G401 (cell line): ENCODE results near the gene PCDHB9. TPM values are rescaled to one million over a fixed set of nuclear protein-coding genes. Genes with fewer than 3 reads are reported as not detected.
"Not testable (repeated sequence)": the region's sequence is repeated elsewhere in the genome, so short reads cannot be mapped to it uniquely, and the experiment has no call there.

Experiments used
- DNase-seq: peaks from one replicate; pipeline ENCODE4 v3.0.0-alpha.2; 2015; ENCODE audit warnings: low spot score
- in situ Hi-C: cut with HindIII; loops from 2 replicates; pipeline ENCODE4 v1.10.0; 2016; ENCODE audit warnings: low sequenced_read_pairs, mixed read lengths
- total RNA-seq: library from RNA; depleted of rRNA; stranded (reverse); fragments of >200 nt; shearing (Covaris generic); gene quantifications from 2 replicates; pipeline ENCODE4 v1.2.3, GENCODE V29; 2014; rRNA removed

Gene PCDHB9
- total RNA-seq, 1 experiment from 2014 or later = 7.3 TPM

DNA sequence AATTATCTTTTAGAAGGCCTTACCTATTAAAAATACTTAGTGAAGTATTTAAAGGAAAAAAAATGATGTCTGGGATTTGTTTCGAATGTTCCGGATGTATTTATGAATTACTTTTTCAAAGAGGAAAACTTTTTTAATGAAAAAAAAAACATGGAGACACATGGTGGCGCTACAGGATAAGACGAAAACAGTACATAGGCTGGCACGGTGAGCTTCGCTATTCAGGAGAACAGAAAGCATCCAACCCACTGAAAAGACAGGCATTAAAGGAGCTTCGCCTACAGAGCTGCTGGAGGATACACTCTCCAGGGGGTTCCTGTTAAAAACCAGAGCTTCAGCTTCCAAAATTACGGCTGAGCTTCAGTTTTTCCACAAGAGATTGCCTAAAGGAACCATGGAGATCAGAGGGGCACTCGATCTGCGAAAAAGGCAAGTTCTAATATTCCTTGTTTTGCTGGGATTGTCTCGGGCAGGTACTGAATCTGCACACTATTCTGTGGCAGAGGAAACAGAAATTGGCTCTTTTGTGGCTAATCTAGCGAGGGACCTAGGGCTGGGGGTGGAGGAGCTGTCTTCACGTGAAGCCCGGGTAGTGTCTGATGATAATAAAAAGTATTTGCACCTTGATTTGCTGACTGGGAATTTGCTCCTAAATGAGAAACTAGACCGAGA is 36.3 kb downstream of the PCDHB9 start, which contains the start of gene PCDHB14:
PCDHB14 (plus strand) TSS at position 232 of the 672 bp plus-strand sequence; CDS start at position 395, 163 bp downstream.
- in situ Hi-C loops = no loop called here
- DNase-seq = peak; percentile 58

DNA sequence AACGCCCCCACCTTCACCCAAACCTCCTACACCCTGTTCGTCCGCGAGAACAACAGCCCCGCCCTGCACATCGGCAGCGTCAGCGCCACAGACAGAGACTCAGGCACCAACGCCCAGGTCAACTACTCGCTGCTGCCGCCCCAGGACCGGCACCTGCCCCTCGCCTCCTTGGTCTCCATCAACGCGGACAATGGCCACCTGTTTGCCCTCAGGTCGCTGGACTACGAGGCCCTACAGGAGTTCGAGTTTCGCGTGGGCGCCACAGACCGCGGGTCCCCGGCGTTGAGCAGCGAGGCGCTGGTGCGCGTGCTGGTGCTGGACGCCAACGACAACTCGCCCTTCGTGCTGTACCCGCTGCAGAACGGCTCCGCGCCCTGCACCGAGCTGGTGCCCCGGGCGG is 37.9 kb downstream of the PCDHB9 start:
- in situ Hi-C loops, DNase-seq: not testable (repeated sequence)

DNA sequence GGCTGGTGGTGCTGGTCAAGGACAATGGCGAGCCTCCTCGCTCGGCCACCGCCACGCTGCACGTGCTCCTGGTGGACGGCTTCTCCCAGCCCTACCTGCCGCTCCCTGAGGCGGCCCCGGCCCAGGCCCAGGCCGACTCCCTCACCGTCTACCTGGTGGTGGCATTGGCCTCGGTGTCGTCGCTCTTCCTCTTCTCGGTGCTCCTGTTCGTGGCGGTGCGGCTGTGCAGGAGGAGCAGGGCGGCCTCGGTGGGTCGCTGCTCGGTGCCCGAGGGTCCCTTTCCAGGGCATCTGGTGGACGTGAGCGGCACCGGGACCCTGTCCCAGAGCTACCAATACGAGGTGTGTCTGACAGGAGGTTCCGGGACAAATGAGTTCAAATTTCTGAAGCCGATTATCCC is 38.5 kb downstream of the PCDHB9 start:
- in situ Hi-C loops, DNase-seq: not testable (repeated sequence)

DNA sequence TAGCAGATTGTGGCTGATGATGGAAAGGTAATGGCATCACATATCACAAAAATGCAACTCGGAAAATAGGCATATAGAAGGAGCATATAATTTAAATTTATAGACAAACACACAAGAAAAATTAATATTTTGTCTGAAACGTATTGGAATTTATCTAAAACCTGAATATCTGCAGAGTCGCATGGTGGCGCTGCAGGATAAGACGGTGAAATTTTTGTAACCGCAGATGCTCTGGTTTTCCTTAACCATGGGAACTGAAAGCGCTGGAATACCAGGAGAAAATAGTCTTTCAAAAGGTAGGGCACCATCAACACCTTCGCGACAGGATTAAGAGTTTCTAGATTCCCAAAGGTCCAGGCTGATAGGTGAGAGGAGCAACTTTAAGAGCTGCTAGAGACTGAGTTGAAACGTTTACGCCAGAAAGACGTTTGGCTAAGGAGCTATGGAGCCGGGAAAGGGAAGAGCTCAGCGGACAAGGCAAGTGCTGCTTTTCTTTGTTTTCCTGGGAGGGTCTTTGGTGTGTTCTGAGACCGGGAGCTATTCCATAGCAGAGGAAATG is 47.2 kb downstream of the PCDHB9 start:
- peak; percentile 8 for DNase-seq

DNA sequence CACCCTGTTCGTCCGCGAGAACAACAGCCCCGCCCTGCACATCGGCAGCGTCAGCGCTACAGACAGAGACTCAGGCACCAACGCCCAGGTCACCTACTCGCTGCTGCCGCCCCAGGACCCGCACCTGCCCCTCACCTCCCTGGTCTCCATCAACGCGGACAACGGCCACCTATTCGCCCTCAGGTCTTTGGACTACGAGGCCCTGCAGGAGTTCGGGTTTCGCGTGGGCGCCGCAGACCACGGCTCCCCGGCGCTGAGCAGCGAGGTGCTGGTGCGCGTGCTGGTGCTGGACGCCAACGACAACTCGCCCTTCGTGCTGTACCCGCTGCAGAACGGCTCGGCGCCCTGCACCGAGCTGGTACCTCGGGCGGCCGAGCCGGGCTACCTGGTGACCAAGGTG is 49.0 kb downstream of the PCDHB9 start:
- DNase-seq, in situ Hi-C loops: not testable (repeated sequence)

More for the DNA sequence above, 47.2 kb downstream of the PCDHB9 start:
- in situ Hi-C loops = no loop called here

DNA sequence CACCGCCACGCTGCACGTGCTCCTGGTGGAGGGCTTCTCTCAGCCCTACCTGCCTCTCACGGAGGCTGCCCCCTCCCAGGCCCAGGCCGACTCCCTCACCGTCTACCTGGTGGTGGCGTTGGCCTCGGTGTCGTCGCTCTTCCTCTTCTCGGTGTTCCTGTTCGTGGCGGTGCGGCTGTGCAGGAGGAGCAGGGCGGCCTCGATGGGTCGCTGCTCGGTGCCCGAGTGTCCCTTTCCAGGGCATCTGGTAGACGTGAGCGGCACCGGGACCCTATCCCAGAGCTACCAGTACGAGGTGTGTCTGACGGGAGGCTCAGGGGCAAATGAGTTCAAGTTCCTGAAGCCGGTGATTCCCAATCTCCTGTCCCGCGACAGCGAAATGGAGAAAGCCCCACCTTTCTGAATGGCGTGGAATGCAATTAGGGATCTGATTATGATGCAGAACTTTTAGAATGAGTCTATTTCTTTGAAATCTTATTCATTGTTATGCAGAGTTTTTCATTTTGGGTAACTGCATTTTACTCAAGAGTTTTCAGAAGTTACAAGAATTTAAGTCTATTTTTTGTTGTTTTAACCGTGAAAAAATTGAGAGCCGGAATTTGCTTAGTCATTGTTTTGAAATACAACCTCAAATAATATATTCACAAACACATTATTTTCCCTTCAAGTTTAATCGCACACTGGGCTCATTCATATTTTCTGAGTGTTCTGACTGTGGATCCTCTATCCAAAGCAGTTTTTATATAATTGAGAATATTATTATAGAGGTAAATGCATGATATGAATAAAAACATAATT is 49.8 kb downstream of the PCDHB9 start:
- in situ Hi-C loops = no loop called here
- DNase-seq = no peak

Other genes starting within 250 kb of the PCDHB9 start
- gene PCDHAC2, start 220.7 kb upstream of the PCDHB9 start, total RNA-seq = 7.8 and 8.0 TPM in 2 replicates
- not detected in 2 replicates for gene PCDHB1, start 135.8 kb upstream of the PCDHB9 start, total RNA-seq
- 11.6 and 17.6 TPM in 2 replicates for gene PCDHB2, start 92.5 kb upstream of the PCDHB9 start, total RNA-seq
- gene PCDHB3, start 86.7 kb upstream of the PCDHB9 start, total RNA-seq = 0.92 and 2.4 TPM in 2 replicates
- 0.06 TPM in 1 of 2 replicates, not detected in the other for gene PCDHB4, start 65.3 kb upstream of the PCDHB9 start, total RNA-seq
- gene PCDHB5, start 52.0 kb upstream of the PCDHB9 start, total RNA-seq = not detected in 2 replicates
- gene PCDHB6, start 37.1 kb upstream of the PCDHB9 start, total RNA-seq = not detected in 2 replicates
- not detected in 2 replicates for gene PCDHB7, start 14.5 kb upstream of the PCDHB9 start, total RNA-seq
- 0.10 TPM in 1 of 2 replicates, not detected in the other for gene PCDHB8, start 9.4 kb upstream of the PCDHB9 start, total RNA-seq
- 0.25 and 1.3 TPM in 2 replicates for gene PCDHB16, start 4.8 kb upstream of the PCDHB9 start, total RNA-seq
- 0.44 TPM in 1 of 2 replicates, not detected in the other for gene PCDHB10, start 5.2 kb downstream of the PCDHB9 start, total RNA-seq
- gene PCDHB11, start 12.5 kb downstream of the PCDHB9 start, total RNA-seq = 0.10 and 1.4 TPM in 2 replicates
- not detected in 2 replicates for gene PCDHB12, start 21.6 kb downstream of the PCDHB9 start, total RNA-seq
- not detected in 2 replicates for gene PCDHB13, start 26.8 kb downstream of the PCDHB9 start, total RNA-seq
- 0.27 and 0.55 TPM in 2 replicates for gene PCDHB14, start 36.2 kb downstream of the PCDHB9 start, total RNA-seq
- gene PCDHB15, start 58.2 kb downstream of the PCDHB9 start, total RNA-seq = not detected in 2 replicates
- not detected in 2 replicates for gene SLC25A2, start 116.9 kb downstream of the PCDHB9 start, total RNA-seq
- 131 and 164 TPM in 2 replicates for gene TAF7, start 133.6 kb downstream of the PCDHB9 start, total RNA-seq
- gene PCDHGA1, start 143.4 kb downstream of the PCDHB9 start, total RNA-seq = not detected in 2 replicates
- not detected in 2 replicates for gene PCDHGA2, start 151.6 kb downstream of the PCDHB9 start, total RNA-seq
- not detected in 2 replicates for gene PCDHGA3, start 156.7 kb downstream of the PCDHB9 start, total RNA-seq
- gene PCDHGB1, start 162.9 kb downstream of the PCDHB9 start, total RNA-seq = not detected in 2 replicates
- gene PCDHGA4, start 167.9 kb downstream of the PCDHB9 start, total RNA-seq = 0.06 TPM in 1 of 2 replicates, not detected in the other
- gene PCDHGB2, start 172.8 kb downstream of the PCDHB9 start, total RNA-seq = 0.18 TPM in 1 of 2 replicates, not detected in the other
- 0.24 TPM in 1 of 2 replicates, not detected in the other for gene PCDHGA5, start 177.0 kb downstream of the PCDHB9 start, total RNA-seq
- gene PCDHGB3, start 183.1 kb downstream of the PCDHB9 start, total RNA-seq = not detected in 2 replicates
- gene PCDHGA6, start 186.7 kb downstream of the PCDHB9 start, total RNA-seq = 0.92 TPM in 1 of 2 replicates, not detected in the other
- gene PCDHGA7, start 195.6 kb downstream of the PCDHB9 start, total RNA-seq = not detected in 2 replicates
- gene PCDHGB4, start 200.5 kb downstream of the PCDHB9 start, total RNA-seq = not detected in 2 replicates
- not detected in 2 replicates for gene PCDHGA8, start 205.5 kb downstream of the PCDHB9 start, total RNA-seq
- gene PCDHGB5, start 210.8 kb downstream of the PCDHB9 start, total RNA-seq = not detected in 2 replicates
- gene PCDHGA9, start 215.6 kb downstream of the PCDHB9 start, total RNA-seq = not detected in 2 replicates
- not detected in 2 replicates for gene PCDHGB6, start 220.9 kb downstream of the PCDHB9 start, total RNA-seq
- 0.31 and 0.71 TPM in 2 replicates for gene PCDHGA10, start 225.8 kb downstream of the PCDHB9 start, total RNA-seq
- gene PCDHGB7, start 230.5 kb downstream of the PCDHB9 start, total RNA-seq = 0.68 TPM in 1 of 2 replicates, not detected in the other
- not detected in 2 replicates for gene PCDHGA11, start 233.9 kb downstream of the PCDHB9 start, total RNA-seq
- not detected in 2 replicates for gene PCDHGA12, start 243.3 kb downstream of the PCDHB9 start, total RNA-seq